Cardiac muscle cell (in vitro differentiated cells and primary cell): ENCODE results near the gene DNM3. TPM values are rescaled to one million over a fixed set of nuclear protein-coding genes. Genes with fewer than 3 reads are reported as not detected.

Source experiments
- DNase-seq, 2 donors: peaks; one replicate each; pipeline versions ENCODE4 v3.0.0 to v3.0.0-alpha.2; 2010 to 2017; ENCODE audit warnings: low read depth in 1 of 2, low spot score in 1 of 2
- H3K27ac ChIP-seq: fragments of 200-600 bp; sonication (generic); 2 replicates; pipeline ENCODE4 v1.5.1; 2016
- H3K27me3 ChIP-seq: fragments of 200-600 bp; sonication (generic); 2 replicates; pipeline ENCODE4 v1.6.0; 2016; ENCODE audit warnings: control low read depth
- H3K36me3 ChIP-seq: fragments of 200-600 bp; sonication (generic); 2 replicates; pipeline ENCODE4 v1.5.1; 2016; ENCODE audit warnings: control low read depth
- H3K4me1 ChIP-seq: fragments of 200-600 bp; sonication (generic); 2 replicates; pipeline ENCODE4 v1.8.1; 2017; ENCODE audit warnings: low read depth, mild to moderate bottlenecking, mixed run types
- H3K4me3 ChIP-seq: fragments of 200-600 bp; sonication (generic); 2 replicates; pipeline ENCODE4 v1.5.1; 2016; ENCODE audit warnings: mild to moderate bottlenecking
- H3K9me3 ChIP-seq: fragments of 200-600 bp; sonication (generic); 2 replicates; pipeline ENCODE4 v1.5.1; 2017; ENCODE audit warnings: low read depth, mild to moderate bottlenecking, control low read depth
- CTCF ChIP-seq: IDR thresholded peaks from 2 replicates; pipeline ENCODE4 v1.5.1; 2012; ENCODE audit warnings: low read depth, mild to moderate bottlenecking, low read length
- polyA plus RNA-seq: library from polyadenylated mRNA; unstranded; fragments of >200 nt; fragmentation: Nextera tagmentation; extraction: Ambion mirVana; gene quantifications from 2 replicates; pipeline ENCODE4 v1.2.1, GENCODE V29; 2016
- total RNA-seq: library from RNA; depleted of rRNA; stranded (reverse); fragments of >200 nt; gene quantifications from 2 replicates; pipeline ENCODE4 v1.2.3, GENCODE V29; 2016

Gene DNM3
- total and polyA plus RNA-seq, 2 experiments from 2014 or later: 0.42 TPM; not detected in 1

- no peak overlapping the region for H3K27ac ChIP-seq
- H3K27me3 ChIP-seq: no peaks in the 10 kb centered on the region
- no peaks in the 10 kb centered on the region for H3K36me3 ChIP-seq
- H3K9me3 ChIP-seq: no peaks in the 10 kb centered on the region
- no peaks in the 10 kb centered on the region for H3K4me1 ChIP-seq
- peak in 1 of 2 donors; percentile 51 for DNase-seq
- H3K4me3 ChIP-seq: no peak overlapping the region
- TF ChIP-seq CTCF: no peak
These were observed 23.6 kb upstream of the DNM3 start for GRCh38 chr1:171817511-171818265.

- Histone ChIP-seq H3K27me3 (no peaks in the 10 kb centered on the region), H3K36me3 (no peaks in the 10 kb centered on the region), H3K4me3 (no peak overlapping the region), H3K4me1 (no peaks in the 10 kb centered on the region), H3K9me3 (no peaks in the 10 kb centered on the region), H3K27ac (no peak overlapping the region)
- no peak for TF ChIP-seq CTCF
- no peak for DNase-seq
These were observed 21.4 kb upstream of the DNM3 start for GRCh38 chr1:171819946-171820345.

GRCh38 chr1:171826973-171827372 lies 14.3 kb upstream of the DNM3 start:
- no peaks in the 10 kb centered on the region for H3K27me3 ChIP-seq
- H3K4me3 ChIP-seq: no peak overlapping the region
- no peaks in the 10 kb centered on the region for H3K9me3 ChIP-seq
- no peaks in the 10 kb centered on the region for H3K36me3 ChIP-seq
- no peaks in the 10 kb centered on the region for H3K4me1 ChIP-seq
- H3K27ac ChIP-seq: no peak overlapping the region
- DNase-seq: no peak
- TF ChIP-seq CTCF: no peak

- TF ChIP-seq CTCF: no peak
These were observed 12.5 kb upstream of the DNM3 start for GRCh38 chr1:171828794-171829193.

GRCh38 chr1:171833091-171833825 lies 8.0 kb upstream of the DNM3 start:
- DNase-seq: no peak
- no peak overlapping the region for H3K27ac ChIP-seq

More at GRCh38 chr1:171828794-171829193, 12.5 kb upstream of the DNM3 start:
- no peak for DNase-seq
- no peak overlapping the region for H3K4me3 ChIP-seq
- H3K4me1 ChIP-seq: no peaks in the 10 kb centered on the region
- H3K36me3 ChIP-seq: no peaks in the 10 kb centered on the region
- no peak overlapping the region for H3K27ac ChIP-seq
- no peaks in the 10 kb centered on the region for H3K27me3 ChIP-seq
- H3K9me3 ChIP-seq: no peaks in the 10 kb centered on the region

More at GRCh38 chr1:171833091-171833825, 8.0 kb upstream of the DNM3 start:
- no peaks in the 10 kb centered on the region for H3K9me3 ChIP-seq
- no peaks in the 10 kb centered on the region for H3K4me1 ChIP-seq
- H3K27me3 ChIP-seq: no peaks in the 10 kb centered on the region
- TF ChIP-seq CTCF: no peak
- no peaks in the 10 kb centered on the region for H3K36me3 ChIP-seq
- no peak overlapping the region for H3K4me3 ChIP-seq
